Mammary epithelial cell (primary cell): Measurements from ENCODE around the gene IGF2BP3.

Source experiments
- CTCF ChIP-seq, 2 donors: IDR thresholded peaks in 1 of 2; conservative IDR thresholded peaks in 1 of 2; 2 replicates each; pipeline ENCODE4 v1.5.1; 2011 to 2012; ENCODE audit warnings: inconsistent platforms in 2 of 2, low read length in 2 of 2, mild to moderate bottlenecking in 2 of 2, control low read depth in 1 of 2, low read depth in 1 of 2; ENCODE audit not compliant: insufficient read depth in 1 of 2; ENCODE audit errors: extremely low read depth in 1 of 2
- EZH2 ChIP-seq: IDR thresholded peaks from 2 replicates; pipeline ENCODE4 v1.6.1; 2012; ENCODE audit warnings: low read length, inconsistent platforms, borderline replicate concordance

- TF ChIP-seq CTCF (conservative IDR thresholded peaks at IDR 0.05 in 1 of 2, IDR thresholded peaks at IDR 0.05 in 1 of 2; ENCODE audit: extremely low read depth in 1 of 2, insufficient read depth in 1 of 2, low read depth in 1 of 2, low read length in 2 of 2) (no peak), EZH2 (no peak)
These were observed 174.9 kb downstream of the IGF2BP3 start for GRCh38 chr7:23295401-23295697.
